Kidney capillary endothelial cell (primary cell): Measurements from ENCODE around the gene CALHM3.
A peak's percentile ranks its signal among the peaks of the same experiment; 100 is the strongest.

Source experiments
- DNase-seq: peaks from one replicate; pipeline ENCODE4 v3.0.0-alpha.2; 2018; ENCODE audit warnings: low spot score

CALHM3 gene

DNA sequence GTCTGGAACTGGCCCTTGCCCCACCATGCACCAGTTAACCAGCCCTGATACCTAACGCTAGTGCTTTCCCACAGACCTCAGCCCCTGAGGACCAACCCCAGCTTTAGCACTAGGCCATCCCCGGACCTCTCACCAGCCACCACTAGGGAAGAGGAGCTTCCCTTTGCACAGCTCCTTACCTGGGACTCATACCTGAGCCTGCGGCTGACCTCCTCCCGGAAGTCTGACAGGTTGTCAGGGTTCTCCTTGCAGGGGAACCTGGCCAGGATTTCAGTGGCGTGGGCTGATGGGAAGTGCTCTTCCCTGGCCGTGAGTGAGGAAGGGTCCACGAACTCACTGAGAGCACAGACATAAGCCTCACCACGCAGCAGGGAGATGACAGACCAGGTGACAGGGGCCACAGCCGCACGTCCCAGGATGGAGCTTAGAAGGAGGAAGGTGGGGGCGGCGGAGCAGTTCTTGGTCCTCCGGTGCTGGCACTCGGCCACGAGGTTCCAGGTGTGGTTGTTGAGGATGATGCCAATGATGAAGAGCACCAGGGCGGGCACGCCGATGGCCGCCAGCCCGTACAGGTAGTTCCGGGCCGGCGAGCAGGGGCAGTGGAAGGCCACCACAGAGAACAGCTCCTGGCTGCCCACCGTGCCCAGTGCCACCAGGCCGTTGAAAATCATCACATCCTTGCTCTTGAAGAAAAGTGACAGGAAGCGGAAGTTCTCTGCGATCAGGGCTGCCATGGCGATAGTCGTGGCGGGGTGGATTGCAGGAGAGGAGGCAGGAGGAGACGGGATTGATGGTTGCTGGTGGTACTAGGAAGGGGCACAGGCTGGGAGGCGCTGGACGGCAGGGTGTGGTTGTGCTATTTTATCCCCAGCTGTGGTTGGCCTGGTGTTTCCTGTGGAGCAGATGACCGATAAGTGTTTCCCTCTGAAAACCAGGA is 29.6 kb downstream of the CALHM3 start:
- no peak for DNase-seq

DNA sequence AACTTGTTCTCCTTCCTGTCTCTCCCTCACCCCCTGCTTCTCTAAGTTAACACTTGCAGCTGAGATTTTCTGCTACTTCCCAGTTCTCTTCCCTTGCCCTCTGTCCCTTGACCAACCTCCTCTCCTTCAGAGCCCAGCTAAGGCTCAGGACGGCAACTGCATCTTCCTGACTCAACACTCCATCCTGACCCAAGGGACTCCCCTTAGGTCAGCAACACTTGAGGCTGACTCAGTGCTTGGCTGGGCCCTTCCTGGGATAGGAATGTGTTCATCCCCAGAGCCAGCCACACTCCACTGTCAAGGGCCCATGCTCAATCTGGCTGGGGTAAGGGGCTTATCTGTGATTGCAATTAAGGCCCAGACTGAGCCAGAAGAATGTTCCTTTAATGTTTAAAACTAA is 30.3 kb downstream of the CALHM3 start:
- peak; percentile 68 for DNase-seq

DNA sequence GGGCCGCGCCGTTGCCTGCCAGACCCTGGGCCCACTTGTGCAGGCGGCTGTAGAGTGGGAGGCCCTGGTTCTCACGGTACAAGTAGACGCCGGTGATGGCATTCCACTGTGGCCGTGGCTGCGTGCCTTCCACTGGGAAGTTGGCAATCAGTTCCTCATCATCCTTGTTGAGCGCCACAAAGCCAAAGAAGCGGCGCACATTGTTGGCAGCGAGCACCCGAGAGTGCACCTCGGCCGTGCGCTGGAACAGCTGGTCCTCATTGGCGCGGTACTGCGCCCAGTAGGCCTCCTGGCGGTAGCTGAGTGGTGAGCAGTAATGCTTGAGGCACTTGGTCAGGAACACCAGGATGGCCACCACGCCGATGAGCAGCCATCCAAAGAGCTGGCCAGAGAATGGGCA is 31.9 kb downstream of the CALHM3 start:
- DNase-seq: no peak

DNA sequence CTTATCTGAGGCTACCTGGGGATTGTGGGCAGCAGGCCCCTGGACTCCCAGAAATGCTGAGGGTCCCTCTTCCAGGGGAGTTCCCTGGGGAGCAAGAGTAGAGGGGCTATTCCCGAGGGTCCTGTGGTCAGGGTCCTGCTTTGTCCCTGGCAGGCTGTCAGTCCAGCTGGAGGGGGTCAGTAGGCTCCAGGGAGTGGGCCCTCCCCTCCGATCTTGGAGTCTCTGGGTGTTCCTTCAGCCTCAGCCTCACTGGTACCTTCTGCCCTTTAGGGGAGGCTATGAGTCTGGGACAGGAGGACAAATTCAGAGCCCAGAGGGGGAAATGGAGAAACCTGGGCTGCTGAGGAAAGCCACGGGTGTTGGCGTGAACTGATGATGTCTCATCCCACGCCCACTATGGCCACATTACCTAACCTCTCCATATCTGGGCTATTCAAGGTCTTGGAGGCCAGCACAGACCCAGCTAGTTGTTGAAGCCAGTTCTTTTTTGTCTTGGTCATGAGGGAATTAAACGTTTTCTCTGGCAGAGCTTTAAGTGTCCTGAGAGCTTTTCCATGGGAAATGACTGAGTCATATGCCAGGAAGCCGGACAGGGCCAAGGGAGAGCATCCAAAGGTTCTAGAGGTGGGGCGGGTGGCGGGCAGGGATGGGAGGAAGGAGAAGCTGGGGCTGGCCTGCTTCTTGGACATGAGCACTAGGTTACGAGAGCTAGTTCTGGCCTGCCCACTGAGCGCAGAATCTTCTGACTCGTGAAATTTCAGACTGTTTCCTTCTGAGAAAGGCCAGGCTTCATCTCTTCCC is 33.1 kb downstream of the CALHM3 start:
- peak; percentile 76 for DNase-seq

DNA sequence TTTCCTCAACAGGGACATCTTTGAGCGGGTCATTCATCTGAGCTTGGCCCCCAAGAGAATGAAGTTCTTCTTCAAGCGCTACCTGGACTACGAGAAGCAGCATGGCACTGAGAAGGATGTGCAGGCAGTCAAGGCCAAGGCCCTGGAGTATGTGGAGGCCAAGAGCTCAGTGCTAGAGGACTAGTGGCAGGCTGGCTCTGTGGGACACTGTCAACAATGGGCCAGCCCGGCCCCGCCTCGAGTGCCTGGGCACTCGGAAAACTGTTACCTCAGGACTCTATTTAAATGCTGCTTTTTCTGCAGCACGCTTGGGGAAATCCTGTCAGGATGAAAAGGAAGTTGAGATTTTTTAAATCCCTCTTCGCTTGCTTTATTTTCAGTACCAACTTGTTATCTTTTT is 33.7 kb downstream of the CALHM3 start:
- no peak for DNase-seq

DNA sequence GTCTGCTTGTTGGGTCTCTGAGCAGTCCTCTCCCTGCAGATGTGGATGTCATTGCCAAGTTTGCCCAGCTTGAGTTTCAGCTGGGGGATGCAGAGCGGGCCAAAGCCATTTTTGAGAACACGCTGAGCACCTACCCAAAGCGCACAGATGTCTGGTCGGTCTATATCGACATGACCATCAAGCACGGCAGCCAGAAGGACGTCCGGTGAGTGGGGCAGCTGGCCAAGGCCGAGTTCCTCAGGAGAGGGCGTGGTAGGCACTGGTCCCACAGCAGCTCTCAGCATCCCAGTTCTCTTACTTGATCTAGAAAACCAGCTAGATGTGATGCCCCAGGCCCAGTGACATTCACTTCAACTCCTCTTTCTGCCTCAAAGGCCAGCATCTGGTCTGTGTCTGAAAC is 34.6 kb downstream of the CALHM3 start:
- DNase-seq: no peak

DNA sequence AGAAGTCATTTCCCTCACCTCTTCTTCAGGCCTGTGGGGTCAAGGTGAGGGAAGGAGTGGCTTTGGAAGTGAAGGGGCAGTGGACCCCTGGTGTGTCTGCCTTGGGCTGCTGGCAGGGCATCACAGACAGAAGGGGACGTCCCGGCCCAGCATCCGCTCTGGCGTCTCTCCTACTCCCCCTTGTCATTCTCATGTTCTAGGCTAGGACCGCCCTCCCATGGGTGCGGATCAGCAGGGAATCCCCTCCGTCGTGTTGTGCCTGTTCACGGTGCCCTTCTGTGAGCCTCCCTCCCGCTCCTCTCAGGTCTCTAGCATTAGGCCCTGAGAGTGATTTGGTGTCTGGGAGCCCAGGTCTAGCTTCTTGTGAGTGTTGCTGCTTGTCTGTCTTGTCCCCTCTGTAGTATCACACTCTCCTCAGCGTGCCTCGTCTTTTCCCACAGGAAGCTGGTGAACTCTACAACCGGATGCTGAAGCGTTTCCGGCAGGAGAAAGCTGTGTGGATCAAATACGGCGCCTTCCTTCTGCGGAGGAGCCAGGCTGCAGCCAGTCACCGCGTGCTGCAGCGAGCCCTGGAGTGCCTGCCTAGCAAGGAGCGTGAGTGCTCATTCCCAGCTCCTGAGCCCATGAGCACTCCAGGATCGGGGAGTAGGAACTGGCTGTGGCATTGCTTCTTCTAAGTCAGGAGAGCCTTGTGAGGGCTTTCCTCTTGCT is 35.4 kb downstream of the CALHM3 start:
- peak; percentile 36 for DNase-seq

DNA sequence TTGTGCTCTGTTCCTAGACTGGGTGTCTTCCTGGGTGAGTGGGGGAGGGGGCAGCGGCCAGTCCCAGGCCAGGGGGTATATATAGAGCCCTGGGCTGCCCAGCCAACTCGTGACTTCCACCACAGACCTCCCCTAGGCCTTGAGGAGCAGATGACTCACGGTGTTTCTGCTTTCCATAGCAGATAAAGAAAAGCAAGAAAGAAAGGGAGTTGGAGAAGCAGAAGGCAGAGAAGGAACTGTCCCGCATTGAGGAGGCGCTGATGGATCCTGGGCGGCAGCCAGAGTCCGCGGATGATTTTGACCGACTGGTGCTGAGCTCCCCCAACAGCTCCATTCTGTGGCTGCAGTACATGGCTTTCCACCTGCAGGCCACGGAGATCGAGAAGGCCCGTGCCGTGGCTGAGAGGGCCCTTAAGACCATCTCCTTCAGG is 37.0 kb downstream of the CALHM3 start:
- DNase-seq: no peak

DNA sequence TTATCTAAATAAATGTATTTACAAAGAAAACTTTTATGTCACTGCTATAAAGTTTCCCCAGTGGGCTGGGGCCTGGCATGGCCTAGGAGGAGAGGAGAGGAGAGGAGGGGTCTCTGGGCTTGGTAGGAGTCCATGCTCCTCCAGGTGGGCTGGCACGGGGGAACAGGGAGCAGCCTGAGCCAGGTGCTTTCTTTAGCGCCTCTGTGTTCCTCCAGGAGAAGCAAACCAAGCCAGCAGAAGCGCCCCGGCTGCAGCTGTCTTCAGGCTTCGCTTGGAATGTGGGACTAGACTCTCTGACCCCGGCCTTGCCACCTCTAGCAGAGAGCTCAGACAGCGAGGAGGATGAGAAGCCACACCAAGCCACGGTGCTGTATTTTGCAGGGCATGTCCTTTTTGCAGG is 37.4 kb downstream of the CALHM3 start:
- DNase-seq: no peak

DNA sequence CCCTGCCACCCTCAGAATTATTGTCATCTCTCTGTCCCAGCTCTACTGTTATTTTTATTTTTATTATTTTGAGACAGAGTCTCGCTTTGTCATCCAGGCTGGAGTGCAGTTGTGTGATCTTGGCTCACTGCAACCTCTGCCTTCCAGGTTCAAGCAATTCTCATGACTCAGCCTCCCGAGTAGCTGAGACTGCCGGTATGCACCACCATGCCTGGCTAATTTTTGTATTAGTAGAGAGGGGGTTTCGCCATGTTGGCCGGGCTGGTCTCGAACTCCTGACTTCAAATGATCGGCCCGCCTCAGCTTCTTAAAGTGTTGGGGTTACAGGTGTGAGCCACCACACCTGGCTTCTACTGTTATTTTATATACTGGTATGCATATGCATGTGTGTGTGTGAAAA is 37.8 kb downstream of the CALHM3 start:
- DNase-seq: no peak

DNA sequence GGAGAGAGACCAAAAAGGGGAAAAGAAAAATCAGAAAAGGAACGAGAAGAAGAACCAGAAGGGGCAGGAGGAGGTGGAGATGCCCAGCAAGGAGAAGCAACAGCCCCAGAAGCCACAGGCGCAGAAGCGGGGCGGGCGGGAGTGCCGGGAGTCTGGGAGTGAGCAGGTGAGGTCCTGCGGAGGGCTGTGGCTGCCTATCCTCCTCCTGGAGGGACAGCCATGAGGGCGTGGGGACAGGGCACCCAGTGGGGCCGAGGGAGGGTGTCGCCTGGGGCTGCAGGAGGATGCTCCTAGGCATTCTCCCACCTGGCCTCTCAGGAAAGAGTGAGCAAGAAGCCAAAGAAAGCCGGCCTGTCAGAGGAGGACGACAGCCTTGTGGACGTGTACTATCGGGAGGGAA is 38.6 kb downstream of the CALHM3 start:
- DNase-seq: no peak

DNA sequence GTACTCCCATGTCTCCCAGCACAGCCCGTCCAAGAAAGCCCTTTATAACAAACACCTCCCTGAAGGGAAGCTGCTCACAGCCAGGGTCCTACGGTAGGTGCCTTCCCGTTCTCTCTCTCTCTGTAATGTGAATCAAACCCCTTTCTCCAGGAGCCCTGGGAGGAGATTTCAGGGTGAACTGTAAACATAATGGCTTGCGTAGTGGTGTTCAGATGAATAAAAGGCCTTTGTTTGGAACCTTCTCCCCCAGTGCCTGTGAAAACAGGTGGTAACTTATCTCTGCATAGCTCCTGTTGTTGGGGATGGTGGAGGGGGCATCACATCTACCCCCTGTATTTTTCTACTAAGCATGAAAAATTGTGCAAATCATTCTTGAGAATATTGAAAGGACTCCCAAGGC is 39.3 kb downstream of the CALHM3 start:
- DNase-seq: no peak

DNA sequence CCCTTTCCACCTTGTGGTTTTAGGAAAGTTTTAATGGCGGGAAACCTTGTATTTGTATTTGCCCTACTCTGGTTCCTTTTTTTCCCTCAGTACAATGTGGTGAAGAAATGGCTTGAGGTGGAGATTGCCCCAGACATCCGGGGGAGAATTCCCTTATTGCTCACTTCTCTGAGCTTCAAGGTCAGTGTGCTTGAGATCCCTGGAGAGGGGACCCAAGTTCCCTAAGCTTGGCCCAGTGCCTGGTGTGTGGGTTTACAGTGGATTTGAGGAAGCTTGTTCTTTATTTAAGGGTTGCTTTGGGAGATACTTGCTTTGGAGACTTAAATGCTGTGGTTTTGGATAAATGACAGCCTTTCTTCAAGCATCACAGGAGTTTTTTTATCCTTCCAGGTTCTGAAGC is 45.2 kb downstream of the CALHM3 start:
- no peak for DNase-seq

DNA sequence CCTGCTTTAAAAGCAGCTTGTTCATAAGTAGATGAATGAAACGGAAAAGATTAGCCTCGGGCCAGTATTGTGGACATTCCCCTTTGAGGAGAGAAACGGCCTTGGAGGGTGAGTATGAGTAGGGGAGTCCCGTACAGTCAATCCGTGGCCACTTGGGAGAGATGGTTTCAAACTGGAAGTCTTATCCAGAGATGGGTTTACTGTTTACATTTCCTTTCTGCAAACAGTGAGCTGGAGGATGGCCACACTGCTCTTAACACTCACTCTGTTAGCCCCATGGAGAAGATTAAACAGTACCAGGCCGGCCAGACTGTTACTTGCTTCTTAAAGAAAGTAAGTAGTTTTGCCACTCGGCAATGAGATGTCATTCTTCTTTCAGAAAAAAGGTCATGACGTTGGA is 47.1 kb downstream of the CALHM3 start:
- DNase-seq: no peak

DNA sequence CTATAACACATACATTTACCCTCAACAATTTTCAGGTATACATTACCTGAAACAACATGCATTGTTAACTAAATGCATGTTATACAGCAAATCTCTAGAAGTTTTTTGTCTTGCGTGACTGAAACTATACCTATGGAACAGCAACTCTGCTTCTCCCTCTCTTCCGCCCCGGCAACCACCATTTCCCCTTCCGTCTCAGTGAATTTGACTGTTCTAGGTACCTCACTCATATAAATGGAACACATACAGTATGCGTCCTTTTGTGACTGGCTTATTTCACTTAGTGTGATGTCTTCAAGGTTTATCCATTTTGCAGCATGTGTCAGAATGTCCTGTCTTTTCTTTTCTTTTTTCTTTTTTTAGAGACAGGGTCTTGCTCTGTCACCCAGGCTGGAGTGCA is 49.4 kb downstream of the CALHM3 start:
- no peak for DNase-seq

DNA sequence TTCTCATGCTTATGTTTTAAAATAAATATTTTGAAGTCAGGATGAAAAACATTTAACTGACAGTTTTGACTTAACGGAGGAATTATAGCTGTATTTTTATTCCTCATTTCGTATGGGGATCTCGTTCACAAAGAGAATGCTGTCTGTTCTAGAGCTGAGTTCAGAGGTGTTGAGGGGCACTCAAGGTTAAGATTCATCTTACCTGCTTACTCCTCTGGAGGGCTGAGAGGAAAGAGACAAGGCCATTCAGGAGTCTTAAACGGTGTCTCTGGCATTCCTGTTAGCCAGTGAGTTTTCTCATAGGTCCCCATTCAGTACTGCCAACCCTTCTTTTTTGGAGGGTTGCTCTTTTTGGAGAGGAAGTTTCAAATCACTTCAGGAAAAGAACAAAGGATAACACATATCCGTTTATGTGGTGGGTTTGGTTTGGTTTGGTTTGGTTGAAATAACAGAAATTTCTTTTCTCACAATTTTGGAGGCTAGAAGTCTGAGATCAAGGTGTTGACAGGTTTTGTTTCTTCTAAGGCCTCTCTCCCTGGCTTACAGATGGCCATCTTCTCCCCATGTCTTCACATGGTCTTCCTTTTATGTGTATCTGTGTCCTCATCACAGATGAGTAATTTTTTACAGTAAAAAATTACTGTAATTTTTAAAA is 49.9 kb downstream of the CALHM3 start:
- DNase-seq: no peak

DNA sequence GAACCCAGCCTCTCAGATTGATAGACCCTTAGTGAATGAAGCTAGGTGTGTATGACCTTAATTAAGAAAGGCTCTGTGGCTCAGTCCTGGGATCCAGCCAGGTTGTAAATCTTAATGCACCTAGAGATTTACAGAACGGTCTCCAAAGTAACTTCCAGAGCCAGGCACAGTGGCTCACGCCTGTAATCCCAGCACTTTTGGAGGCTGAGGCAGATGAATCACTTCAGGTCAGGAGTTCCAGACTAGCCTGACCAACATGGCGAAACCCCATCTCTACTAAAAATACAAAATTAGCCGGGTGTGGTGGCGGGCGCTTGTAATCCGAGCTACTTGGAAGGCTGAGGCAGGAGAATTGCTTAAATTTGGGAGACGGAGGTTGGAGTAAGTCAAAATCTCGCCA is 51.2 kb downstream of the CALHM3 start:
- DNase-seq: no peak

DNA sequence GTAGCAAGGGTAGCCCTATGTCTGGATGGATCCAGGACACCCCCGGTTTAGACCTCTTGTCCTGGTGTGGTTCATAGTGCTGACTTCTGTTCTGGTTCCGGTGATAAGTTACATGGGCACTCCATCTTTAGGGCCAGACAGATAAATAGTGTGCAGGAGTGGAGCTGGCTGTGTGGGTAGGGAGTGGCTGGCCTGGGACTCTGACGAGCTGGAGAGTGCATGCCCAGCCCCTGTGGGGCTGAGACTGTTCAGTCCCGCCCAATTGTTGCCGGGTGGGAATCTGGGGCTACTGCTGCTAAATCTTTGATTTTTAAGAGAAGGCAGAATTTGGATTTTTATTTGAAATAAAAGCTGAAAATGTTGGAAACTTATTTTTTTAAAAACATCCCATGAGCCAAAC is 55.3 kb downstream of the CALHM3 start:
- DNase-seq: no peak
